ENCODE results near the gene IDUA.

DNA sequence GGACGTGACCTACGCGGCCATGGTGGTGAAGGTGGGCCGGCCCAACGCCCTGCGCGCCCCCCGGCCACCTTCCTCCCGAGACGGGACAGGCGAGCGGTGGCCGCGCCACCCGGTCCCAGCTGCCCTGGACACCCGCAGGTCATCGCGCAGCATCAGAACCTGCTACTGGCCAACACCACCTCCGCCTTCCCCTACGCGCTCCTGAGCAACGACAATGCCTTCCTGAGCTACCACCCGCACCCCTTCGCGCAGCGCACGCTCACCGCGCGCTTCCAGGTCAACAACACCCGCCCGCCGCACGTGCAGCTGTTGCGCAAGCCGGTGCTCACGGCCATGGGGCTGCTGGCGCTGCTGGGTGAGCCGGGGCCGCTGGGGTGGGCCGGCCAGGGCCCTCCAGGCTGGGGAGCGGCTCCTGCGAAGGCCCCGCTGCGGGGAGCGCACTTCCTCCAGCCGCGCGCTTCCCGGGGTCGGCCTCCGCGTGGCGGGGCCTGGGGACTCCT lies 15.3 kb downstream of the IDUA start:
- TF ChIP-seq SP1 (IDR thresholded peaks at IDR 0.05) (no peak), FOXA1 (IDR thresholded peaks at IDR 0.05) (no peak), SUZ12 (IDR thresholded peaks at IDR 0.05) (no peak), TARDBP (IDR thresholded peaks at IDR 0.05) (no peak), BHLHE40 (IDR thresholded peaks at IDR 0.05; ENCODE audit: borderline replicate concordance) (no peak), FOXM1 (IDR thresholded peaks at IDR 0.05; ENCODE audit: borderline replicate concordance) (no peak), ELF4 (IDR thresholded peaks at IDR 0.05) (no peak), HDGF (IDR thresholded peaks at IDR 0.05; ENCODE audit: borderline replicate concordance) (no peak), LEF1 (IDR thresholded peaks at IDR 0.05; ENCODE audit: borderline replicate concordance) (no peak)
